Measurements from ENCODE around the gene BEST4.
"Not testable (repeated sequence)": the region's sequence is repeated elsewhere in the genome, so short reads cannot be mapped to it uniquely, and the experiment has no call there.

Gene BEST4

GRCh38 chr1:44799770-44800584 lies 12.0 kb upstream of the BEST4 start, which contains the start of gene PLK3:
PLK3 (plus strand) TSS chr1:44800377; CDS start chr1:44800464, 87 bp downstream.
- H3K36me3 ChIP-seq (ENCODE audit: control insufficient read depth, insufficient read depth, low read length), result peaks cover 7% of the 10 kb centered on the region
- H3K27me3 ChIP-seq (ENCODE audit: control insufficient read depth, insufficient read depth, low read length, poor library complexity, severe bottlenecking), result peaks cover 10% of the 10 kb centered on the region
- no peaks in the 10 kb centered on the region for H3K9me3 ChIP-seq (ENCODE audit: control insufficient read depth, low read length)
- WGBS, 2 experiments, result 0 to 1% methylated on average over 79 of the region's 79 CpGs
- peaks cover 23% of the 10 kb centered on the region for H3K4me1 ChIP-seq (ENCODE audit: control insufficient read depth, insufficient read depth, low read length)
- H3K27ac ChIP-seq (ENCODE audit: insufficient read depth, low read depth, low read length, poor library complexity, severe bottlenecking), result peak within 1 kb of the TSS; percentile 90
- peak within 1 kb of the TSS; percentile 49 for H3K4me3 ChIP-seq (ENCODE audit: insufficient read depth, low read depth, low read length)

DNA sequence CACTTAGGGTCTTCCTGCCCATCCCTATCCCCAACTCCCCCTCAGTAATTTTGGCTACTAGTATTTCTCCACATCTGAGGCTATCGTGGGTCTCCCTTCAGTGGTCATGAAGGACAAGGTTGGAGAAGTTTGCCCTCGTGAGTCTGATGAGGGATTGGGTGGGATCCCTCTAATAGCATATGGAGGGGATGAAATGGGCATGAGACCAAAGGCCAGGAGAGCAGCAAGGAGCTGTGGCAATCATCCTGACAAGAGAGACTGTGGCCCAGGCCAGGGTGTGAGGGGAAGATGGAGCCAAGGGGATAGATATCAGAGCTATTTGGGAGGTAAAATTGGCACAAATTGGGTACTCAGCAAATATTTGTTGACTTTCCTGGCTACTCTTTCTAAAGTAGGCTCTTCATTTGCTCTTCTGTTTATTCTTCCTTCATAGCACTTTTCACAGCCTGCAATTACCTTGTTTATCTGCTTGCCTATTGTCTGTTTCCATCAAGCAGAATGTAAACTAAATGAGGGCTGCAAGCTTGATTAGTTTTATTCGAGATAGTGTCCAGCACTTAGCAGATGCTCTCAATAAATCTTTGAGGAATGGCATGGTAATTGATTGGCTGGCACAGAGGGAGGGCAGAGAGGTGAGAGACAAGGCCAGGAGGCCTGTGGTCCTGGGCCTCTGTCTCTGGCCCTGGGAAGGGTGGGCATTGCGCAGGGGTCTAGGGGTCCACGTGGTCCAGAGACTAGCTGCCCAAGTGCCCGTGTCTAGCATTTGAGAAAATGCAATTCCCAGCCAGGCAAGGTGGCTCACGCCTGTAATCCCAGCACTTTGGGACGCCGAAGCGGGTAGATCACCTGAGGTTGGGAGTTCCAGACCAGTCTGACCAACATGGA lies 10.8 kb upstream of the BEST4 start:
- Histone ChIP-seq H3K9me3 (ENCODE audit: control insufficient read depth, low read length) (no peaks in the 10 kb centered on the region), H3K4me1 (ENCODE audit: control insufficient read depth, insufficient read depth, low read length) (peaks cover 23% of the 10 kb centered on the region), H3K36me3 (ENCODE audit: control insufficient read depth, insufficient read depth, low read length) (peaks cover 2% of the 10 kb centered on the region), H3K27me3 (ENCODE audit: control insufficient read depth, insufficient read depth, low read length, poor library complexity, severe bottlenecking) (peaks cover 10% of the 10 kb centered on the region), H3K4me3 (ENCODE audit: insufficient read depth, low read depth, low read length) (no peak overlapping the region), H3K27ac (ENCODE audit: insufficient read depth, low read depth, low read length, poor library complexity, severe bottlenecking) (no peak overlapping the region)
- WGBS, 2 experiments, result 90 to 92% methylated on average over 10 of the region's 10 CpGs

DNA sequence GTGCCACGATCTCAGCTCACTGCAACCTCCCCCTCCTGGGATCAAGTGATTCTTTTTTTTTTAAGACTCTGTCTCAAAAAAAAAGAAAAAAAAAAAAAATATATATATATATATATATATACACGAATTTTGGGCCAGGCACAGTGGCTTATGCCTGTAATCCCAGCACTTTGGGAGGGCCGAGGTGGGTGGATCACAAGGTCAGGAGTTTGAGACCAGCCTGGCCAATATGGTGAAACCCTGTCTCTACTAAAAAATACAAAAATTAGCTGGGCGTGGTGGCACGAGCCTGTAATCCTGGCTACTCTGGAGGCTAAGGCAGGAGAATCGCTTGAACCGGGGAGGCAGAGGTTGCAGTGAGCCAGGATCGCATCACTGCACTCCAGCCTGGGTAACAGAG lies 9.9 kb upstream of the BEST4 start:
- WGBS, 2 experiments, result 88 to 93% methylated on average over 6 to 7 of the region's 8 CpGs
- not testable (repeated sequence) for H3K36me3 ChIP-seq (ENCODE audit: control insufficient read depth, insufficient read depth, low read length); H3K27ac ChIP-seq (ENCODE audit: insufficient read depth, low read depth, low read length, poor library complexity, severe bottlenecking); H3K27me3 ChIP-seq (ENCODE audit: control insufficient read depth, insufficient read depth, low read length, poor library complexity, severe bottlenecking); H3K9me3 ChIP-seq (ENCODE audit: control insufficient read depth, low read length); H3K4me3 ChIP-seq (ENCODE audit: insufficient read depth, low read depth, low read length)
- H3K4me1 ChIP-seq (ENCODE audit: control insufficient read depth, insufficient read depth, low read length), result peaks cover 16% of the 10 kb centered on the region

- Histone ChIP-seq H3K4me3 (ENCODE audit: insufficient read depth, low read depth, low read length) (no peak overlapping the region), H3K4me1 (ENCODE audit: control insufficient read depth, insufficient read depth, low read length) (peaks cover 6% of the 10 kb centered on the region), H3K27me3 (ENCODE audit: control insufficient read depth, insufficient read depth, low read length, poor library complexity, severe bottlenecking) (no peaks in the 10 kb centered on the region), H3K27ac (ENCODE audit: insufficient read depth, low read depth, low read length, poor library complexity, severe bottlenecking) (no peak overlapping the region), H3K9me3 (ENCODE audit: control insufficient read depth, low read length) (no peaks in the 10 kb centered on the region), H3K36me3 (ENCODE audit: control insufficient read depth, insufficient read depth, low read length) (no peaks in the 10 kb centered on the region)
- 89 to 93% methylated on average over 9 of the region's 9 CpGs for WGBS, 2 experiments
These were observed 4.9 kb upstream of the BEST4 start for GRCh38 chr1:44792736-44793502.

DNA sequence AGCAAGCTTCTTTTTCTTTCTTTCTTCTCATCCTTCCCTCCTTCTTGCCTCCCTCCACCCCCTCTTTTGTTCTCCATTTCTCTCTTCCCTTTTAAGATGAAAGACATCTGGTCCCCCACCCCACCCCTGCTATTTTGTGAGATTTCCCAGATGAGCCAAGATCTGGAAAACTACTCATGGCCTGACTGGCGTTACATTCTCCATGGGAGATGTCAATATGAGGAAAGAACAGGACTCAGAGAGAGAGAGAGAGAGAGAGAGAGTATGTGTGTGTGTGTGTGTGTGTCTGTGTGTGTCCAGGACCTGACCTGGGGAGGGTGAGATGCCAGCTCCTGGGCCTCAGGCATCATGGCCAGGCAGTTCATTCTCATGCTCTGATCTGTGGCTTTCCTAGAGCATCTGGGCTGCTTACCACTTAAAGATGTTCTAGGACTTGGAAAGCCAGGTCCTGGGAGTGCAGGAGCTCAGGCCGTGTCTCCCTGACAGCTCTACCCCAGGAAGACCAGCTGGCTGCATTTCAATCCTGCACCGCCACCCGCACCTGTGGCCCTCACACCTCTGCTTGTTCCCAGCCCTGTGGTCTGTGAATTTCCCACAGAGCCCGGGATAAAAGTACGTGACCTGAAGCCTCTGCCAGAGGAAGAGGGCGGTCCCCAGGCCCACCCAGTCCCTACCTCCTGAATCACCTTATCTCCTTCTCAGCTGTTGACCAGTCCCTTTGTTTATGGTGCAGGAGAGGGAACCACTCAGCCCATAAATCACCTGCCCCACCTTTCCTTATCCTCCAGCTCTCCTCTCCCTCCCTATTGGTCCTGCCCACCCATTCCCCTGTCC lies 3.2 kb upstream of the BEST4 start:
- H3K9me3 ChIP-seq (ENCODE audit: control insufficient read depth, low read length), result no peaks in the 10 kb centered on the region

DNA sequence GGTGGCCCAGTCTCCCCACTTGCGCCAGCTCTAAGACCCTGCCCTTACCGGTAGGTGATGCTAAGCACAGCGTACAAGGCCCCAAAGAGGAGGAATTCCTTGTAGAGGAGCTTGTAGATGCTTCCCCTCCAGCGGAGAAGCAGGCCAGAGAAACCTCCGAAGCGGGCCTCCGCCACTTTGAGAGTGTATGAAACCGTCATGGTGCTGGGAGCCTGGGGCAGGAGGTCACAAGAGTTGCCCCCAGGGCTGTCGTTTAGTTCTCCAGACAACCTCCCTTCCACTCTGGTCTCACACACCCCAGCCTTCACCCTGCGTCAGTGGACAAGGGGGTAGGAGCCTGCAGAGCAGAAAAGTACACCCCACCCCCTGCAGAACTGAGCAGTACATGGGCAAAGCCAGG lies 464 bp downstream of the BEST4 start:
- Histone ChIP-seq H3K4me3 (ENCODE audit: insufficient read depth, low read depth, low read length) (no peak overlapping the region), H3K36me3 (ENCODE audit: control insufficient read depth, insufficient read depth, low read length) (no peaks in the 10 kb centered on the region), H3K4me1 (ENCODE audit: control insufficient read depth, insufficient read depth, low read length) (peaks cover 10% of the 10 kb centered on the region), H3K27me3 (ENCODE audit: control insufficient read depth, insufficient read depth, low read length, poor library complexity, severe bottlenecking) (peaks cover 22% of the 10 kb centered on the region), H3K27ac (ENCODE audit: insufficient read depth, low read depth, low read length, poor library complexity, severe bottlenecking) (no peak overlapping the region), H3K9me3 (ENCODE audit: control insufficient read depth, low read length) (no peaks in the 10 kb centered on the region)
- WGBS, 2 experiments, result 93 to 96% methylated on average over 10 of the region's 10 CpGs

More for the DNA sequence above, 3.2 kb upstream of the BEST4 start:
- no peak overlapping the region for H3K4me3 ChIP-seq (ENCODE audit: insufficient read depth, low read depth, low read length)
- peaks cover 8% of the 10 kb centered on the region for H3K27me3 ChIP-seq (ENCODE audit: control insufficient read depth, insufficient read depth, low read length, poor library complexity, severe bottlenecking)
- no peaks in the 10 kb centered on the region for H3K36me3 ChIP-seq (ENCODE audit: control insufficient read depth, insufficient read depth, low read length)
- 82 to 86% methylated on average over 7 of the region's 7 CpGs for WGBS, 2 experiments
- peaks cover 10% of the 10 kb centered on the region for H3K4me1 ChIP-seq (ENCODE audit: control insufficient read depth, insufficient read depth, low read length)
- no peak overlapping the region for H3K27ac ChIP-seq (ENCODE audit: insufficient read depth, low read depth, low read length, poor library complexity, severe bottlenecking)

GRCh38 chr1:44786841-44787426 lies 1.0 kb downstream of the BEST4 start:
- H3K4me1 ChIP-seq (ENCODE audit: control insufficient read depth, insufficient read depth, low read length), result peaks cover 10% of the 10 kb centered on the region
- H3K36me3 ChIP-seq (ENCODE audit: control insufficient read depth, insufficient read depth, low read length), result no peaks in the 10 kb centered on the region
- H3K4me3 ChIP-seq (ENCODE audit: insufficient read depth, low read depth, low read length), result peak overlapping the region; percentile 55
- H3K9me3 ChIP-seq (ENCODE audit: control insufficient read depth, low read length), result no peaks in the 10 kb centered on the region
- peaks cover 22% of the 10 kb centered on the region for H3K27me3 ChIP-seq (ENCODE audit: control insufficient read depth, insufficient read depth, low read length, poor library complexity, severe bottlenecking)
- H3K27ac ChIP-seq (ENCODE audit: insufficient read depth, low read depth, low read length, poor library complexity, severe bottlenecking), result no peak overlapping the region
- 81 to 88% methylated on average over 9 of the region's 9 CpGs for WGBS, 2 experiments

DNA sequence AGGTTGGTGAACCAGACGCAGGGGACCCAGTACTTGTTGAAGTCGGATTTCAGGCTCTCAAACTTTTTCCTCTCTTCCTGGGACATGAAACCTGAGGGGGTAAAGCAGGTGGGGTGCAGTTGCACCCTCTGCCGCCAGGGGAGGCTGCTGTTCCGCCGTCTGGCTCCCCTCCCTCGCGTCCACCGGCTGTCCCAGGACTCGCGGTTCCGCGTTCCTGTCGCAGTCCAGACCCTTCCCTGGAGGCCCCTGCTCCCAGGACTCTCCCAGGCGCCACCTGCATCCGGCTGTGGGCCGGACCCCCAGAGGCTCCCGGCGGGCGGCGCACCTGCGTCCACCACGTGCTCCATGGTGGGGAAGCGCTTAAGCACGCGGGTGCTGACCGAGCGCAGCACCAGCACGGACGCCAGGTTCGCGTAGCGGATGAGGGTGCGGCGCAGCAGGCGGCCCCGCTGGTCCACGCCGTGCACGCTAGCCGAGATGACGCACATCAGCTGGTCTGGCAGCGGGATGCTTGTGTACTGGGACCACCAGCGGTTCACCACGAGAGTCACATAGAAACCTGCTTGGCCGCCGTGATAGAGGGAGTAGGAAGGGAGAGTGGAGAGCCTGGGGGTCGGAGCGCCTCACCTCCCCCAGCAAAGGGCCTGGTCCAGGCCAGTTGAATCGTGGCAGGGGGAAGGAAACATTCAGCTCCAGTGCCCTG lies 1.7 kb downstream of the BEST4 start:
- 6% methylated on average over 49 of the region's 49 CpGs for WGBS, 2 experiments
- H3K27ac ChIP-seq (ENCODE audit: insufficient read depth, low read depth, low read length, poor library complexity, severe bottlenecking), result no peak overlapping the region
- H3K4me1 ChIP-seq (ENCODE audit: control insufficient read depth, insufficient read depth, low read length), result peaks cover 10% of the 10 kb centered on the region
- no peaks in the 10 kb centered on the region for H3K9me3 ChIP-seq (ENCODE audit: control insufficient read depth, low read length)
- no peaks in the 10 kb centered on the region for H3K36me3 ChIP-seq (ENCODE audit: control insufficient read depth, insufficient read depth, low read length)
- H3K4me3 ChIP-seq (ENCODE audit: insufficient read depth, low read depth, low read length), result peak overlapping the region; percentile 55
- peaks cover 22% of the 10 kb centered on the region for H3K27me3 ChIP-seq (ENCODE audit: control insufficient read depth, insufficient read depth, low read length, poor library complexity, severe bottlenecking)
